ENCODE data around the gene TTYH3. TPM values are rescaled to one million over a fixed set of nuclear protein-coding genes. Genes with fewer than 3 reads are reported as not detected.

TTYH3 gene
- total RNA-seq, 1 donor from 2014 or later = 296 TPM

GRCh38 chr7:2702594-2702957 is 70.8 kb downstream of the TTYH3 start:
- H3K4me1 Mint-ChIP-seq = no peaks in the 10 kb centered on the region
- H3K27ac Mint-ChIP-seq = no peak overlapping the region
- DNase-seq (ENCODE audit: low spot score in 2 of 2, unreplicated experiment in 2 of 2) = peak in 1 of 2 experiments; percentile 17
- H3K27me3 Mint-ChIP-seq (ENCODE audit: low read depth) = peaks cover 20% of the 10 kb centered on the region
- H3K36me3 Mint-ChIP-seq = no peaks in the 10 kb centered on the region
- no peak for TF ChIP-seq CTCF (IDR thresholded peaks at IDR 0.05; ENCODE audit: unreplicated experiment)
- H3K9me3 Mint-ChIP-seq = peaks cover 6% of the 10 kb centered on the region
- H3K4me3 Mint-ChIP-seq = no peak overlapping the region

- H3K27me3 Mint-ChIP-seq (ENCODE audit: low read depth) = peaks cover 12% of the 10 kb centered on the region
- H3K4me3 Mint-ChIP-seq = no peak overlapping the region
- no peak for TF ChIP-seq CTCF (IDR thresholded peaks at IDR 0.05; ENCODE audit: unreplicated experiment)
- H3K27ac Mint-ChIP-seq = no peak overlapping the region
- H3K36me3 Mint-ChIP-seq = no peaks in the 10 kb centered on the region
- H3K9me3 Mint-ChIP-seq = peaks cover 6% of the 10 kb centered on the region
- H3K4me1 Mint-ChIP-seq = peaks cover 4% of the 10 kb centered on the region
- no peak for DNase-seq (ENCODE audit: low spot score in 2 of 2, unreplicated experiment in 2 of 2)
Observed at GRCh38 chr7:2705371-2706096, 73.7 kb downstream of the TTYH3 start.

GRCh38 chr7:2706685-2707126 is 74.9 kb downstream of the TTYH3 start:
- Mint-ChIP-seq H3K4me3 (no peak overlapping the region), H3K4me1 (peaks cover 4% of the 10 kb centered on the region), H3K27me3 (ENCODE audit: low read depth) (peaks cover 9% of the 10 kb centered on the region), H3K36me3 (peaks cover 4% of the 10 kb centered on the region), H3K9me3 (peaks cover 6% of the 10 kb centered on the region), H3K27ac (no peak overlapping the region)
- no peak for DNase-seq (ENCODE audit: low spot score in 2 of 2, unreplicated experiment in 2 of 2)
- TF ChIP-seq CTCF (IDR thresholded peaks at IDR 0.05; ENCODE audit: unreplicated experiment) = no peak

GRCh38 chr7:2707481-2707880 is 75.7 kb downstream of the TTYH3 start:
- peaks cover 4% of the 10 kb centered on the region for H3K36me3 Mint-ChIP-seq
- DNase-seq (ENCODE audit: low spot score in 2 of 2, unreplicated experiment in 2 of 2) = no peak
- H3K9me3 Mint-ChIP-seq = peaks cover 6% of the 10 kb centered on the region
- no peak overlapping the region for H3K4me3 Mint-ChIP-seq
- H3K27ac Mint-ChIP-seq = no peak overlapping the region
- peaks cover 4% of the 10 kb centered on the region for H3K4me1 Mint-ChIP-seq
- no peak for TF ChIP-seq CTCF (IDR thresholded peaks at IDR 0.05; ENCODE audit: unreplicated experiment)
- peaks cover 4% of the 10 kb centered on the region for H3K27me3 Mint-ChIP-seq (ENCODE audit: low read depth)

GRCh38 chr7:2708041-2708440 is 76.3 kb downstream of the TTYH3 start:
- Mint-ChIP-seq H3K27ac (no peak overlapping the region), H3K36me3 (peaks cover 4% of the 10 kb centered on the region), H3K9me3 (peaks cover 6% of the 10 kb centered on the region), H3K4me3 (no peak overlapping the region), H3K4me1 (peaks cover 4% of the 10 kb centered on the region), H3K27me3 (ENCODE audit: low read depth) (peaks cover 4% of the 10 kb centered on the region)
- no peak for DNase-seq (ENCODE audit: low spot score in 2 of 2, unreplicated experiment in 2 of 2)
- no peak for TF ChIP-seq CTCF (IDR thresholded peaks at IDR 0.05; ENCODE audit: unreplicated experiment)

Data from mesothelial cell of epicardium (in vitro differentiated cells).